HT1080 (cell line): ENCODE data around the gene PLG. TPM values are rescaled to one million over a fixed set of nuclear protein-coding genes. Genes with fewer than 3 reads are reported as not detected.
"Not testable (repeated sequence)": the region's sequence is repeated elsewhere in the genome, so short reads cannot be mapped to it uniquely, and the experiment has no call there.

Experiments
- DNase-seq: peaks from one replicate; pipeline ENCODE4 v3.0.0-alpha.2; 2015; ENCODE audit warnings: low read depth
- total RNA-seq: library from RNA; depleted of rRNA; stranded (reverse); fragments of >200 nt; shearing (Covaris generic); gene quantifications from 2 replicates; pipeline ENCODE4 v1.2.3, GENCODE V29; 2014

The PLG gene
- total RNA-seq, 1 experiment from 2014 or later, result not detected

GRCh38 chr6:160775792-160776580 is 73.9 kb downstream of the PLG start:
- DNase-seq, result no peak

- not testable (repeated sequence) for DNase-seq
Measured at GRCh38 chr6:160779095-160779494, 77.1 kb downstream of the PLG start.

- not testable (repeated sequence) for DNase-seq
Measured at GRCh38 chr6:160780656-160781055, 78.6 kb downstream of the PLG start.

- no peak for DNase-seq
Measured at GRCh38 chr6:160781298-160781697, 79.3 kb downstream of the PLG start.

- no peak for DNase-seq
Measured at GRCh38 chr6:160782228-160782627, 80.2 kb downstream of the PLG start.

GRCh38 chr6:160783741-160784140 is 81.7 kb downstream of the PLG start:
- DNase-seq, result no peak

GRCh38 chr6:160788126-160788525 is 86.1 kb downstream of the PLG start:
- not testable (repeated sequence) for DNase-seq

- DNase-seq, result no peak
Measured at GRCh38 chr6:160788806-160789205, 86.8 kb downstream of the PLG start.

- DNase-seq, result no peak
Measured at GRCh38 chr6:160789263-160790027, 87.4 kb downstream of the PLG start.

- DNase-seq, result no peak
Measured at GRCh38 chr6:160790028-160790792, 88.2 kb downstream of the PLG start.

GRCh38 chr6:160791459-160791858 is 89.4 kb downstream of the PLG start:
- no peak for DNase-seq

- no peak for DNase-seq
Measured at GRCh38 chr6:160791981-160792418, 90.0 kb downstream of the PLG start.

- DNase-seq, result no peak
Measured at GRCh38 chr6:160792708-160793107, 90.7 kb downstream of the PLG start.

GRCh38 chr6:160793652-160794051 is 91.6 kb downstream of the PLG start:
- DNase-seq, result no peak

- DNase-seq, result no peak
Measured at GRCh38 chr6:160795721-160796120, 93.7 kb downstream of the PLG start.

- no peak for DNase-seq
Measured at GRCh38 chr6:160798625-160799024, 96.6 kb downstream of the PLG start.

- no peak for DNase-seq
Measured at GRCh38 chr6:160799801-160800506, 97.9 kb downstream of the PLG start.

GRCh38 chr6:160801418-160801817 is 99.4 kb downstream of the PLG start:
- no peak for DNase-seq

- not testable (repeated sequence) for DNase-seq
Measured at GRCh38 chr6:160802049-160802448, 100.0 kb downstream of the PLG start.
